PC-3 (cell line): ENCODE results near the gene TPST1.

Experiments used
- EZH2 ChIP-seq: fragments of 300-600 bp; sonication (generic); IDR thresholded peaks from one replicate; pipeline ENCODE4 v1.6.1; 2017; ENCODE audit warnings: antibody characterized with exemption, mild to moderate bottlenecking, low read length; ENCODE audit not compliant: unreplicated experiment
- EZH2phosphoT487 ChIP-seq: fragments of 300-600 bp; sonication (generic); IDR thresholded peaks from 2 replicates; pipeline ENCODE4 v1.6.1; 2018; ENCODE audit warnings: mild to moderate bottlenecking, antibody characterized with exemption, low read length, borderline replicate concordance
- TF ChIP-seq, protein P1 (sequence below): fragments of 300-600 bp; sonication (generic); conservative IDR thresholded peaks from 2 replicates; pipeline ENCODE4 v1.5.1; 2017; ENCODE audit warnings: antibody characterized with exemption, low read depth, mild to moderate bottlenecking, low read length

DNA sequence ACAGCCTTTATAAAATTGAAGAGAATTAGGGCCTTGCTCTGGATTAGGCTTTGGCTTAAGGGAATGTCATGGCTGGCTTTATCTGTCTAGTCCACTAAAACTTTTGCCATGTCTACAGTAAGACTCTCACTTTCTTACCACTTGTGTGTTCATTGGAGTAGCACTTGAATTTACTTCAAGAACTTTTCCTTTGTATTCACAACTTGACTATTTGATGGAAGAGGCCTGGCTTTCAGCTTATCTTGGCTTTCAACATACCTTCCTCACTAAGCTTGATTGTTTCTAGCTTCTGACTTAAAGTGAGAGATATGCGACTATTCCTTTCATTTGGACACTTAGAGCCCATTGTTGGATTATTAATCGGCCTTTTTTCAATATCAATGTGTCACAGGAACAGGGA is 96.1 kb downstream of the TPST1 start:
- TF ChIP-seq, protein P1, sequence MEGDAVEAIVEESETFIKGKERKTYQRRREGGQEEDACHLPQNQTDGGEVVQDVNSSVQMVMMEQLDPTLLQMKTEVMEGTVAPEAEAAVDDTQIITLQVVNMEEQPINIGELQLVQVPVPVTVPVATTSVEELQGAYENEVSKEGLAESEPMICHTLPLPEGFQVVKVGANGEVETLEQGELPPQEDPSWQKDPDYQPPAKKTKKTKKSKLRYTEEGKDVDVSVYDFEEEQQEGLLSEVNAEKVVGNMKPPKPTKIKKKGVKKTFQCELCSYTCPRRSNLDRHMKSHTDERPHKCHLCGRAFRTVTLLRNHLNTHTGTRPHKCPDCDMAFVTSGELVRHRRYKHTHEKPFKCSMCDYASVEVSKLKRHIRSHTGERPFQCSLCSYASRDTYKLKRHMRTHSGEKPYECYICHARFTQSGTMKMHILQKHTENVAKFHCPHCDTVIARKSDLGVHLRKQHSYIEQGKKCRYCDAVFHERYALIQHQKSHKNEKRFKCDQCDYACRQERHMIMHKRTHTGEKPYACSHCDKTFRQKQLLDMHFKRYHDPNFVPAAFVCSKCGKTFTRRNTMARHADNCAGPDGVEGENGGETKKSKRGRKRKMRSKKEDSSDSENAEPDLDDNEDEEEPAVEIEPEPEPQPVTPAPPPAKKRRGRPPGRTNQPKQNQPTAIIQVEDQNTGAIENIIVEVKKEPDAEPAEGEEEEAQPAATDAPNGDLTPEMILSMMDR = no peak
- TF ChIP-seq EZH2phosphoT487 (no peak), EZH2 (no peak)
